Mesenteric fat pad (tissue), 1 donor: Measurements from ENCODE around the gene PCDHGA8. TPM values are rescaled to one million over a fixed set of nuclear protein-coding genes. Genes with fewer than 3 reads are reported as not detected.
"Not testable (repeated sequence)": the region's sequence is repeated elsewhere in the genome, so short reads cannot be mapped to it uniquely, and the experiment has no call there.

Experiments used
- DNase-seq: peaks from one replicate; pipeline ENCODE4 v3.0.0-alpha.2; 2020; ENCODE audit warnings: low spot score
- total RNA-seq: library from RNA; stranded (reverse); fragmentation: NEBNext Ultra II Directional; extraction: Animal tissue kit (Norgen Biotek cat#: 25700); gene quantifications from one replicate; pipeline ENCODE4 v1.2.1, GENCODE V29; 2021
- donor health status: DM: yes; HTN: yes; CAD: no.

Gene PCDHGA8
- total RNA-seq, 1 donor from 2014 or later = 0.87 TPM

- DNase-seq = no peak
Observed at GRCh38 chr5:141399555-141400258, 7.3 kb downstream of the PCDHGA8 start.

- no peak for DNase-seq
Observed at GRCh38 chr5:141402553-141403243, 10.3 kb downstream of the PCDHGA8 start, which contains the start of gene PCDHGA9. Gene PCDHGA9, plus strand, starts transcription at chr5:141402778. Its CDS starts 175 bp downstream, at chr5:141402953.

GRCh38 chr5:141403387-141403786, 11.0 kb downstream of the PCDHGA8 start:
- DNase-seq = no peak

GRCh38 chr5:141407790-141408505, 15.5 kb downstream of the PCDHGA8 start, which contains the start of gene PCDHGB6:
Gene PCDHGB6, plus strand, starts transcription at chr5:141408021. Its CDS starts 182 bp downstream, at chr5:141408203.
- peak; percentile 79 for DNase-seq

- peak; percentile 72 for DNase-seq
Observed at GRCh38 chr5:141409598-141410306, 17.3 kb downstream of the PCDHGA8 start.

GRCh38 chr5:141411575-141411974, 19.1 kb downstream of the PCDHGA8 start:
- DNase-seq = no peak

- DNase-seq = no peak
Observed at GRCh38 chr5:141412854-141413539, 20.6 kb downstream of the PCDHGA8 start, which contains the start of gene PCDHGA10. Gene PCDHGA10, plus strand, starts transcription at chr5:141412987. Its CDS starts 189 bp downstream, at chr5:141413176.

GRCh38 chr5:141413540-141414069, 21.2 kb downstream of the PCDHGA8 start:
- DNase-seq = peak; percentile 87

GRCh38 chr5:141414548-141415274, 22.3 kb downstream of the PCDHGA8 start:
- DNase-seq = peak; percentile 60

GRCh38 chr5:141415275-141415618, 22.8 kb downstream of the PCDHGA8 start:
- not testable (repeated sequence) for DNase-seq

GRCh38 chr5:141417494-141418172, 25.2 kb downstream of the PCDHGA8 start, which contains the start of gene PCDHGB7:
Gene PCDHGB7, plus strand, starts transcription at chr5:141417677. Its CDS starts 183 bp downstream, at chr5:141417860.
- peak; percentile 87 for DNase-seq

GRCh38 chr5:141419074-141419880, 26.8 kb downstream of the PCDHGA8 start:
- DNase-seq = no peak

GRCh38 chr5:141420855-141421488, 28.5 kb downstream of the PCDHGA8 start, which contains the start of gene PCDHGA11:
Gene PCDHGA11, plus strand, starts transcription at chr5:141421051. Its CDS starts 177 bp downstream, at chr5:141421228.
- DNase-seq = no peak

- DNase-seq = no peak
Observed at GRCh38 chr5:141421489-141421855, 29.0 kb downstream of the PCDHGA8 start.

- DNase-seq = no peak
Observed at GRCh38 chr5:141422742-141423291, 30.4 kb downstream of the PCDHGA8 start.

GRCh38 chr5:141427783-141428426, 35.5 kb downstream of the PCDHGA8 start:
- DNase-seq = no peak
